MG63 (cell line): ENCODE data around the gene TNS1. TPM values are rescaled to one million over a fixed set of nuclear protein-coding genes. Genes with fewer than 3 reads are reported as not detected.

Experiments used
- DNase-seq: peaks from one replicate; pipeline ENCODE4 v3.0.0-alpha.2; 2020
- H3K27me3 ChIP-seq: fragments of 250-450 bp; sonication (Bioruptor Pico); 2 replicates; pipeline ENCODE4 v1.5.1; 2020; ENCODE audit warnings: mild to moderate bottlenecking, moderate library complexity
- H3K36me3 ChIP-seq: fragments of 250-450 bp; sonication (Bioruptor Pico); 2 replicates; pipeline ENCODE4 v1.5.1; 2020; ENCODE audit warnings: mild to moderate bottlenecking, moderate library complexity
- H3K4me3 ChIP-seq: fragments of 250-450 bp; sonication (Bioruptor Pico); 2 replicates; pipeline ENCODE4 v1.5.1; 2020; ENCODE audit warnings: mild to moderate bottlenecking, moderate library complexity
- H3K9me3 ChIP-seq: fragments of 250-450 bp; sonication (Bioruptor Pico); 2 replicates; pipeline ENCODE4 v1.5.1; 2020; ENCODE audit warnings: mild to moderate bottlenecking, moderate library complexity
- total RNA-seq: library from RNA; depleted of rRNA; stranded (reverse); fragments of >200 nt; shearing (Covaris generic); gene quantifications from 2 replicates; pipeline ENCODE4 v1.2.3, GENCODE V29; 2014; ENCODE audit warnings: low replicate concordance

TNS1 gene
- total RNA-seq, 1 experiment from 2014 or later = 17.6 TPM

- Histone ChIP-seq H3K36me3 (peaks cover 20% of the 10 kb centered on the region), H3K27me3 (no peaks in the 10 kb centered on the region), H3K9me3 (no peaks in the 10 kb centered on the region), H3K4me3 (no peak overlapping the region)
- no peak for DNase-seq
Measured at GRCh38 chr2:217964275-217965161, 38.3 kb downstream of the TNS1 start.

GRCh38 chr2:217960351-217960750, 42.4 kb downstream of the TNS1 start:
- no peaks in the 10 kb centered on the region for H3K27me3 ChIP-seq
- H3K9me3 ChIP-seq = no peaks in the 10 kb centered on the region
- DNase-seq = no peak
- H3K36me3 ChIP-seq = peaks cover 11% of the 10 kb centered on the region
- H3K4me3 ChIP-seq = no peak overlapping the region

- H3K4me3 ChIP-seq = no peak overlapping the region
- H3K27me3 ChIP-seq = no peaks in the 10 kb centered on the region
- H3K36me3 ChIP-seq = peaks cover 11% of the 10 kb centered on the region
- DNase-seq = no peak
- H3K9me3 ChIP-seq = no peaks in the 10 kb centered on the region
Measured at GRCh38 chr2:217959723-217960122, 43.1 kb downstream of the TNS1 start.

- H3K36me3 ChIP-seq = peaks cover 5% of the 10 kb centered on the region
- H3K4me3 ChIP-seq = no peak overlapping the region
- H3K9me3 ChIP-seq = no peaks in the 10 kb centered on the region
- no peaks in the 10 kb centered on the region for H3K27me3 ChIP-seq
- no peak for DNase-seq
Measured at GRCh38 chr2:217958884-217959225, 43.9 kb downstream of the TNS1 start.

GRCh38 chr2:217958206-217958883, 44.5 kb downstream of the TNS1 start:
- Histone ChIP-seq H3K36me3 (peaks cover 5% of the 10 kb centered on the region), H3K9me3 (no peaks in the 10 kb centered on the region), H3K27me3 (no peaks in the 10 kb centered on the region), H3K4me3 (no peak overlapping the region)
- no peak for DNase-seq

GRCh38 chr2:217956586-217957457, 46.0 kb downstream of the TNS1 start:
- Histone ChIP-seq H3K27me3 (no peaks in the 10 kb centered on the region), H3K4me3 (no peak overlapping the region), H3K36me3 (peaks cover 13% of the 10 kb centered on the region), H3K9me3 (no peaks in the 10 kb centered on the region)
- no peak for DNase-seq

- Histone ChIP-seq H3K36me3 (peaks cover 11% of the 10 kb centered on the region), H3K9me3 (no peaks in the 10 kb centered on the region), H3K27me3 (no peaks in the 10 kb centered on the region), H3K4me3 (no peak overlapping the region)
- DNase-seq = no peak
Measured at GRCh38 chr2:217955881-217956493, 46.8 kb downstream of the TNS1 start.

GRCh38 chr2:217954971-217955740, 47.6 kb downstream of the TNS1 start:
- Histone ChIP-seq H3K27me3 (no peaks in the 10 kb centered on the region), H3K4me3 (no peak overlapping the region), H3K9me3 (no peaks in the 10 kb centered on the region), H3K36me3 (peaks cover 11% of the 10 kb centered on the region)
- DNase-seq = no peak

GRCh38 chr2:217954469-217954868, 48.3 kb downstream of the TNS1 start:
- no peaks in the 10 kb centered on the region for H3K9me3 ChIP-seq
- peaks cover 11% of the 10 kb centered on the region for H3K36me3 ChIP-seq
- H3K4me3 ChIP-seq = no peak overlapping the region
- no peak for DNase-seq
- H3K27me3 ChIP-seq = no peaks in the 10 kb centered on the region

GRCh38 chr2:217954051-217954450, 48.7 kb downstream of the TNS1 start:
- no peak for DNase-seq
- Histone ChIP-seq H3K36me3 (peaks cover 11% of the 10 kb centered on the region), H3K27me3 (no peaks in the 10 kb centered on the region)

GRCh38 chr2:217953531-217953932, 49.3 kb downstream of the TNS1 start:
- Histone ChIP-seq H3K27me3 (no peaks in the 10 kb centered on the region), H3K4me3 (no peak overlapping the region)
- DNase-seq = no peak

More at GRCh38 chr2:217954051-217954450, 48.7 kb downstream of the TNS1 start:
- no peak overlapping the region for H3K4me3 ChIP-seq
- no peaks in the 10 kb centered on the region for H3K9me3 ChIP-seq

GRCh38 chr2:217953011-217953481, 49.7 kb downstream of the TNS1 start:
- Histone ChIP-seq H3K4me3 (no peak overlapping the region), H3K36me3 (peaks cover 11% of the 10 kb centered on the region), H3K9me3 (no peaks in the 10 kb centered on the region), H3K27me3 (no peaks in the 10 kb centered on the region)
- DNase-seq = no peak

More at GRCh38 chr2:217953531-217953932, 49.3 kb downstream of the TNS1 start:
- Histone ChIP-seq H3K36me3 (peaks cover 11% of the 10 kb centered on the region), H3K9me3 (no peaks in the 10 kb centered on the region)

- H3K36me3 ChIP-seq = peaks cover 11% of the 10 kb centered on the region
- H3K4me3 ChIP-seq = no peak overlapping the region
- no peaks in the 10 kb centered on the region for H3K27me3 ChIP-seq
- no peak for DNase-seq
- no peaks in the 10 kb centered on the region for H3K9me3 ChIP-seq
Measured at GRCh38 chr2:217952409-217952808, 50.4 kb downstream of the TNS1 start.

GRCh38 chr2:217951521-217952247, 51.1 kb downstream of the TNS1 start:
- H3K4me3 ChIP-seq = no peak overlapping the region
- H3K9me3 ChIP-seq = no peaks in the 10 kb centered on the region
- no peak for DNase-seq
- H3K27me3 ChIP-seq = no peaks in the 10 kb centered on the region
- H3K36me3 ChIP-seq = peaks cover 11% of the 10 kb centered on the region

- DNase-seq = peak; percentile 27
- Histone ChIP-seq H3K27me3 (no peaks in the 10 kb centered on the region), H3K36me3 (peaks cover 11% of the 10 kb centered on the region), H3K9me3 (no peaks in the 10 kb centered on the region), H3K4me3 (no peak overlapping the region)
Measured at GRCh38 chr2:217951091-217951490, 51.7 kb downstream of the TNS1 start.
